ENCODE data around the gene CREBRF.

- no peak for TF ChIP-seq CTCF (IDR thresholded peaks at IDR 0.05; ENCODE audit: poor library complexity)
- no peak for TF ChIP-seq EZH2 (IDR thresholded peaks at IDR 0.05; ENCODE audit: borderline replicate concordance)
- TF ChIP-seq EZH2phosphoT487 (IDR thresholded peaks at IDR 0.05; ENCODE audit: low read depth, severe bottlenecking, unreplicated experiment), result no peak
These were observed 116.0 kb downstream of the CREBRF start for GRCh38 chr5:173172166-173172565.
